Hepatocyte (in vitro differentiated cells): Measurements from ENCODE around the gene SEL1L.

Experiments used
- EZH2 ChIP-seq: fragments of 200-600 bp; sonication (generic); IDR thresholded peaks from 2 replicates; pipeline ENCODE4 v1.6.1; 2016; ENCODE audit warnings: antibody characterized with exemption, mild to moderate bottlenecking, borderline replicate concordance
- TF ChIP-seq, protein P1 (sequence below): fragments of 200-600 bp; sonication (generic); IDR thresholded peaks from 2 replicates; pipeline ENCODE4 v1.5.1; 2016; ENCODE audit warnings: antibody characterized with exemption, mild to moderate bottlenecking; ENCODE audit not compliant: poor library complexity

DNA sequence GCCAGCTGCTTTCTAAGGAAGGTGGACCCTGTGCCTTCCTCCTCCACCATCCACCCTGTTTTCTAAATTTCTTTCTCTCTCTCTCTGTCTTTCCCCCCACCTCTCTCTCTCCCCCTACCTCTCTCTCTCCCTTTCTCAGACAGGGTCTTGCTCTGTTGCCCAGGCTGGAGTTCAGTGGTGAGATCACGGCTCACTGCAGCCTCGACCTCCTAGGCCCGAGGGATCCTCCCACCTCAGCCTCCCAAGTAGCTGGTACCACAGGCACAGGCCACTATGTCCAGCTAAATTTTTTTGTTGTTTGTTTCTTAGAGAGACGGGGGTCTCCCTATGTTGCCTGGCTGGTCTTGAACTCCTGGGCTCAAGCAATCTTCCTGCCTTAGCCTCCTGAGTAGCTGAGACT, 73.7 kb downstream of the SEL1L start:
- TF ChIP-seq, protein P1, sequence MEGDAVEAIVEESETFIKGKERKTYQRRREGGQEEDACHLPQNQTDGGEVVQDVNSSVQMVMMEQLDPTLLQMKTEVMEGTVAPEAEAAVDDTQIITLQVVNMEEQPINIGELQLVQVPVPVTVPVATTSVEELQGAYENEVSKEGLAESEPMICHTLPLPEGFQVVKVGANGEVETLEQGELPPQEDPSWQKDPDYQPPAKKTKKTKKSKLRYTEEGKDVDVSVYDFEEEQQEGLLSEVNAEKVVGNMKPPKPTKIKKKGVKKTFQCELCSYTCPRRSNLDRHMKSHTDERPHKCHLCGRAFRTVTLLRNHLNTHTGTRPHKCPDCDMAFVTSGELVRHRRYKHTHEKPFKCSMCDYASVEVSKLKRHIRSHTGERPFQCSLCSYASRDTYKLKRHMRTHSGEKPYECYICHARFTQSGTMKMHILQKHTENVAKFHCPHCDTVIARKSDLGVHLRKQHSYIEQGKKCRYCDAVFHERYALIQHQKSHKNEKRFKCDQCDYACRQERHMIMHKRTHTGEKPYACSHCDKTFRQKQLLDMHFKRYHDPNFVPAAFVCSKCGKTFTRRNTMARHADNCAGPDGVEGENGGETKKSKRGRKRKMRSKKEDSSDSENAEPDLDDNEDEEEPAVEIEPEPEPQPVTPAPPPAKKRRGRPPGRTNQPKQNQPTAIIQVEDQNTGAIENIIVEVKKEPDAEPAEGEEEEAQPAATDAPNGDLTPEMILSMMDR = no peak
- TF ChIP-seq EZH2 = no peak
